Measurements from ENCODE around the gene IL22RA1. TPM values are rescaled to one million over a fixed set of nuclear protein-coding genes. Genes with fewer than 3 reads are reported as not detected.

The IL22RA1 gene
- total RNA-seq, 1 donor from 2014 or later = not detected

GRCh38 chr1:24172598-24172997, 29.7 kb upstream of the IL22RA1 start:
- no peak for DNase-seq (ENCODE audit: low read depth)
- FAIRE-seq = no peak
- H3K9me3 Mint-ChIP-seq (ENCODE audit: unreplicated experiment) = no peaks in the 10 kb centered on the region
- H3K27ac Mint-ChIP-seq (ENCODE audit: unreplicated experiment) = no peak overlapping the region
- Histone ChIP-seq H2AFZ (ENCODE audit: low read depth, low read length) (no peak overlapping the region), H3K9me3 (ENCODE audit: insufficient read depth, low read depth, low read length) (no peaks in the 10 kb centered on the region), H3K27ac (ENCODE audit: low read depth, low read length) (no peak overlapping the region), H3K36me3 (ENCODE audit: insufficient read depth, low read length) (no peaks in the 10 kb centered on the region), H3K4me1 (ENCODE audit: insufficient read depth, low read length) (no peaks in the 10 kb centered on the region), H3K4me2 (ENCODE audit: low read length) (no peak overlapping the region), H4K20me1 (ENCODE audit: insufficient read depth, low read length) (no peaks in the 10 kb centered on the region), H3K79me2 (ENCODE audit: insufficient read depth, low read length) (no peaks in the 10 kb centered on the region), H3K27me3 (ENCODE audit: insufficient read depth, low read length) (peaks cover 14% of the 10 kb centered on the region), H3K9ac (ENCODE audit: low read length) (no peak overlapping the region), H3K4me3 (ENCODE audit: insufficient read depth, low read depth, low read length) (no peak overlapping the region)
- peaks cover 2% of the 10 kb centered on the region for H3K4me1 Mint-ChIP-seq (ENCODE audit: low read depth, unreplicated experiment)
- H3K27me3 Mint-ChIP-seq (ENCODE audit: low read depth, unreplicated experiment) = no peaks in the 10 kb centered on the region
- no peaks in the 10 kb centered on the region for H3K36me3 Mint-ChIP-seq (ENCODE audit: low read depth, unreplicated experiment)
- H3K4me3 Mint-ChIP-seq (ENCODE audit: unreplicated experiment) = no peak overlapping the region
- TF ChIP-seq CTCF (IDR thresholded peaks at IDR 0.05; ENCODE audit: insufficient read depth, low read depth, low read length) (no peak), EZH2 (IDR thresholded peaks at IDR 0.05; ENCODE audit: insufficient read depth, low read length) (no peak)

- DNase-seq (ENCODE audit: low read depth) (no peak), FAIRE-seq (no peak)
- Histone ChIP-seq H3K27me3 (ENCODE audit: insufficient read depth, low read length) (peaks cover 17% of the 10 kb centered on the region), H3K36me3 (ENCODE audit: insufficient read depth, low read length) (no peaks in the 10 kb centered on the region), H3K4me1 (ENCODE audit: insufficient read depth, low read length) (no peaks in the 10 kb centered on the region), H3K4me3 (ENCODE audit: insufficient read depth, low read depth, low read length) (no peak overlapping the region), H3K27ac (ENCODE audit: low read depth, low read length) (no peak overlapping the region), H2AFZ (ENCODE audit: low read depth, low read length) (no peak overlapping the region), H3K4me2 (ENCODE audit: low read length) (no peak overlapping the region), H3K9me3 (ENCODE audit: insufficient read depth, low read depth, low read length) (no peaks in the 10 kb centered on the region), H3K9ac (ENCODE audit: low read length) (no peak overlapping the region), H4K20me1 (ENCODE audit: insufficient read depth, low read length) (no peaks in the 10 kb centered on the region), H3K79me2 (ENCODE audit: insufficient read depth, low read length) (no peaks in the 10 kb centered on the region)
- Mint-ChIP-seq H3K36me3 (ENCODE audit: low read depth, unreplicated experiment) (no peaks in the 10 kb centered on the region), H3K27me3 (ENCODE audit: low read depth, unreplicated experiment) (peaks cover 1% of the 10 kb centered on the region), H3K27ac (ENCODE audit: unreplicated experiment) (no peak overlapping the region), H3K4me3 (ENCODE audit: unreplicated experiment) (no peak overlapping the region), H3K4me1 (ENCODE audit: low read depth, unreplicated experiment) (peaks cover 2% of the 10 kb centered on the region), H3K9me3 (ENCODE audit: unreplicated experiment) (no peaks in the 10 kb centered on the region)
- no peak for TF ChIP-seq CTCF (IDR thresholded peaks at IDR 0.05; ENCODE audit: insufficient read depth, low read depth, low read length)
- no peak for TF ChIP-seq EZH2 (IDR thresholded peaks at IDR 0.05; ENCODE audit: insufficient read depth, low read length)
These were observed 26.3 kb upstream of the IL22RA1 start for GRCh38 chr1:24169286-24169685.

- no peak overlapping the region for H3K27ac ChIP-seq (ENCODE audit: low read depth, low read length)
These were observed 25.3 kb upstream of the IL22RA1 start for GRCh38 chr1:24168245-24168644.

More at GRCh38 chr1:24168245-24168644, 25.3 kb upstream of the IL22RA1 start:
- no peak overlapping the region for H3K27ac Mint-ChIP-seq (ENCODE audit: unreplicated experiment)
- DNase-seq (ENCODE audit: low read depth) (no peak), FAIRE-seq (no peak)
- no peaks in the 10 kb centered on the region for H3K9me3 Mint-ChIP-seq (ENCODE audit: unreplicated experiment)
- peaks cover 17% of the 10 kb centered on the region for H3K27me3 ChIP-seq (ENCODE audit: insufficient read depth, low read length)
- no peak overlapping the region for H3K4me2 ChIP-seq (ENCODE audit: low read length)
- H3K4me1 Mint-ChIP-seq (ENCODE audit: low read depth, unreplicated experiment) = peaks cover 2% of the 10 kb centered on the region
- H2AFZ ChIP-seq (ENCODE audit: low read depth, low read length) = no peak overlapping the region
- no peak overlapping the region for H3K4me3 Mint-ChIP-seq (ENCODE audit: unreplicated experiment)
- peaks cover 1% of the 10 kb centered on the region for H3K27me3 Mint-ChIP-seq (ENCODE audit: low read depth, unreplicated experiment)
- no peak overlapping the region for H3K9ac ChIP-seq (ENCODE audit: low read length)
- TF ChIP-seq EZH2 (IDR thresholded peaks at IDR 0.05; ENCODE audit: insufficient read depth, low read length) (no peak), CTCF (IDR thresholded peaks at IDR 0.05; ENCODE audit: insufficient read depth, low read depth, low read length) (no peak)
- no peaks in the 10 kb centered on the region for H3K79me2 ChIP-seq (ENCODE audit: insufficient read depth, low read length)
- H3K36me3 Mint-ChIP-seq (ENCODE audit: low read depth, unreplicated experiment) = no peaks in the 10 kb centered on the region
- no peaks in the 10 kb centered on the region for H3K9me3 ChIP-seq (ENCODE audit: insufficient read depth, low read depth, low read length)
- H3K36me3 ChIP-seq (ENCODE audit: insufficient read depth, low read length) = no peaks in the 10 kb centered on the region
- no peak overlapping the region for H3K4me3 ChIP-seq (ENCODE audit: insufficient read depth, low read depth, low read length)
- H3K4me1 ChIP-seq (ENCODE audit: insufficient read depth, low read length) = no peaks in the 10 kb centered on the region
- no peaks in the 10 kb centered on the region for H4K20me1 ChIP-seq (ENCODE audit: insufficient read depth, low read length)

All from astrocyte (in vitro differentiated cells and primary cell).